Activated T-cell treated with anti-CD3 and anti-CD28 coated beads, Interleukin-2, amount 50 U/mL, for 4 hours (primary cell): ENCODE results near the gene CTDP1. TPM values are rescaled to one million over a fixed set of nuclear protein-coding genes. Genes with fewer than 3 reads are reported as not detected.

Experiments
- ATAC-seq, 2 donors: fragments of 200-7000 bp; cut with Tn5 transposase; one replicate each; pipeline ENCODE4 v1.10.0; 2021
- DNase-seq: peaks from one replicate; pipeline ENCODE4 v3.0.0-alpha.2; 2020
- H3K27me3 Mint-ChIP-seq: one replicate; pipeline ENCODE4 v1.8.0; 2021; ENCODE audit warnings: low read depth, mixed read lengths
- H3K36me3 Mint-ChIP-seq: one replicate; pipeline ENCODE4 v1.8.0; 2022; ENCODE audit warnings: mixed read lengths; ENCODE audit not compliant: insufficient read depth
- H3K4me1 Mint-ChIP-seq: one replicate; pipeline ENCODE4 v1.8.0; 2021; ENCODE audit warnings: low read depth, mixed read lengths
- H3K4me3 Mint-ChIP-seq: one replicate; pipeline ENCODE4 v1.8.0; 2021; ENCODE audit warnings: mild to moderate bottlenecking, moderate library complexity, mixed read lengths
- H3K9me3 Mint-ChIP-seq: one replicate; pipeline ENCODE4 v1.8.0; 2021; ENCODE audit warnings: mixed read lengths
- total RNA-seq, 3 donors: library from RNA; stranded (reverse); gene quantifications; one replicate each; pipeline ENCODE4 v1.2.1, GENCODE V29; 2021

Gene CTDP1
- total RNA-seq, 3 donors from 2014 or later: 38.6 to 46.2 (median 44.6) TPM

DNA sequence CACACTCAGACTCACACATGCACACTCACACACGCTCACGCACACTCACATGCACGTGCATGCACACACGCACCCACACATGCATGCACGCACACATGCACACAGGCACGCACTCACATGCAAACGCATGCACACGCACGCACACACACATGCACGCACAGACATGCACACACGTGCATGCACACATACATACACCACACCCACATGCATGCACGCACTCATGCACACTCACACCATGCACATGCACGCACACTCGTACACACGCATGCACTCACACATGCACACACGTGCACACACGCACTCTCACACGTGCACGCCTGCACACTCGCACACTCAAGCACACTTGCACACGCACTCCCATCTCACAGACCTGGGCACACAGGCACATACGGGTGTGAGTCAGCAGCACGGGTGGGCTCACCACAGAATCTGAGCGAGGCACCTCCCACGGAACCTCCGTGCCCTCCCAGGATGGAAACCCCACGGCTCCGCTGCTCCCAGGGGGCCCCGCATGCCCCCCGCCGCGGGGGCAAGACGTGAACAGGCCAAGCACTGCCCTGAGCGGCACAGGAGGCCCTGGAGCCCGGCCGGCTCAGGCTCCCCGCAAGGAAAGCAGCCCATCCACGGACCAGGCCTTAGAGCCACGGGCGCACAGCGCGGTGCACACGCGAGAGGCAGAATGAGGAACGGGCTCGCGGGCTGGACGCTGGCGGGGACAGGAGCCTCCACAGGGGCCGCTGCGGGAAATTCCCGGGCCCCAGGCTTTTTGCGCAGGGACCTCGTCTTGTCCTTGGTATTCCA is 109.7 kb downstream of the CTDP1 start:
- H3K4me1 Mint-ChIP-seq: peaks cover 14% of the 10 kb centered on the region
- H3K27me3 Mint-ChIP-seq: peaks cover 71% of the 10 kb centered on the region
- no peak overlapping the region for H3K4me3 Mint-ChIP-seq
- H3K9me3 Mint-ChIP-seq: no peaks in the 10 kb centered on the region
- ATAC-seq (no peak), DNase-seq (no peak)
- no peaks in the 10 kb centered on the region for H3K36me3 Mint-ChIP-seq

DNA sequence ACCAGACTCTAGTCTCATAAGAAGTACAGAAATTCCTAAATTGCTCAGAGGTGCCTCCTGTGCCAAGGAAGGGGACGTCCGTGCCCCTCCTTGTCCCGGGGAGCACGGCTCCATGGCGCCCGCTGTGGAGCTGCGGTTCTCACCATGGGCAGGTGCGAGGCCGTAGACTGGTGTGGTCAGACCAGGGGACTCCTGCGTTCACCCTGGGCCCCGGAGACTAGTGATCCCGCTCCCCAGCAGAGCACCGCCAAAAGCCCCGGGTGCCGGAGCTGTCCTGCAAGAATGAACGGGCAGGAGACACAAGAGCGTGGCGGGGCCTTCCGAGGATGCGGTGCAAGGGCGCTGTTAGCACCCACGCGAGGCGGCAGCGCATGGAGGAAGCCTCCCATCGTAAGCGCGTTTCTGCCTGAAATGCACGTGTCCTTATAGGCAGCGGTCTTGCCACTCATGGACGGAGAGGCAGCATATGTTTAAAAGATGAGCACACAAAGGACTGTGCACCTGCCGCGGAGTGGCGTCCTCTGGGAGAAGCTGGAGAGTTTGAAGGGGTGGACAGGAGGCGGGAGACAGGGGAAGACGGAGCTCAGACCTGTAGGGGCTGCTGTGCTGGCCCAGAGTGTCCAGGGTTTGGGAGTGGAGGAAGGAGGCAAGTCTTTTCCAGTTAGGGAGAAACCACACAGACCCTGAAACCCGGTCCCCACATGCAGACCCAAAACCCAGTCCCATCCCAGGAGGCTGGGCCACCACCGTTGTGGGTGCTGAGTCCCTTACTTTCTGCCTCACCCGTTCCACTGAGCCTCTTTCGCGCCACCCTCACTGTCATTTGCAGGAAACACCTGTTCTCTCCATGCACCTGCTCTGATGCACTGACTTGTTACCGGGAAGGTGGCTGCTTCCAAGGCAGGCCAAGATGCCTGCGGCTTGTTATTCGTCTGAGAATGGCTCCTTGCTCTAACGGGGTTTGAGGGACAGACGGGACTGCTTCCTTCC is 110.6 kb downstream of the CTDP1 start:
- H3K36me3 Mint-ChIP-seq: no peaks in the 10 kb centered on the region
- H3K9me3 Mint-ChIP-seq: no peaks in the 10 kb centered on the region
- no peak for ATAC-seq
- no peak overlapping the region for H3K4me3 Mint-ChIP-seq
- DNase-seq: no peak
- H3K4me1 Mint-ChIP-seq: peaks cover 14% of the 10 kb centered on the region
- peaks cover 74% of the 10 kb centered on the region for H3K27me3 Mint-ChIP-seq

DNA sequence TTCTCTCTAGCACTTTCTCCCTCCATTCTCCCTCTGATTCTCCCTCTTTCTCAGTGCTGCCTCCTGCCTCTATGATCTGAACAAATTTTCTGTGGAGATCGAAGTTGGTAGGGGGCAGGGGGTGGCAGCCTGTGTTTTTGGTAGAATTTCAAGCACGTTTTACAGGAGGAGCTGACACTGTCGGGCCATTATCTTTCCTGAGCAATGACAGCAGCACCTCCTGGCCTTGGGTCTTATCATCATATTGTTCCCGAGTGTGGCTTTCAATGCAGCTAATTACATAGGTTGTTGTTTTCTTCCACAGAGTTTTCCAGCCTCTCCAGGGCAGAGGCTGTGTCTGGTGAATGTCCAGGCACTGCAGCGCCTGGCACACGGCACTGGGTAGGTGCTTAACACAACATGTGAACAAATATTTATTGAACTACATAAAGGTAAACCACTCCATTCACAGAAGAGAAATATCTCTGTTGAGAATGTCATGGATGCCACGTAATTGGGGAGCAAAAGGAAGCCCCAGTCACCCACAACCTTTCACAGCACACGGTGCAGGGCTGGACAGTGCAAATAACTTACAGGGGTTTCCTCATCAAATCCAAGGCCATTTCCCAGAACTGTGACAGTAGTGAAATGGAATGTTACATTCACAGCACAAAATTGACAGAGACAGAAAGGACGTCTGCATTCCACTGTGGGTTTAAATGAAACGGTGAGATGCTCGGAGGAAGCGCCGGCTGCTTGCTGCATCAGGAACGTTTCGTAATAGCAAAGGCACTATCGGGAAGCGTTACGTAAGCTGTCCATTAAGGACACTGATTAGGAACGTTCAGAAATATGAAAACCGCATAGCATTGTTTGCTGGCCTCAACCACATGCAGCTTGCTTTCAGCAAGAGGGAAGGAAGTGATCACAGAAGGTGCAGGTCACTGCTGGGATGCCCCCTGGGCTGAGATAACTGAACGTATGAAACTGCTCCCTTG is 111.7 kb downstream of the CTDP1 start:
- DNase-seq: no peak
- Mint-ChIP-seq H3K4me1 (peaks cover 14% of the 10 kb centered on the region), H3K4me3 (no peak overlapping the region), H3K36me3 (no peaks in the 10 kb centered on the region), H3K9me3 (no peaks in the 10 kb centered on the region), H3K27me3 (peaks cover 69% of the 10 kb centered on the region)
- peak in 1 of 2 donors; percentile 20 for ATAC-seq

DNA sequence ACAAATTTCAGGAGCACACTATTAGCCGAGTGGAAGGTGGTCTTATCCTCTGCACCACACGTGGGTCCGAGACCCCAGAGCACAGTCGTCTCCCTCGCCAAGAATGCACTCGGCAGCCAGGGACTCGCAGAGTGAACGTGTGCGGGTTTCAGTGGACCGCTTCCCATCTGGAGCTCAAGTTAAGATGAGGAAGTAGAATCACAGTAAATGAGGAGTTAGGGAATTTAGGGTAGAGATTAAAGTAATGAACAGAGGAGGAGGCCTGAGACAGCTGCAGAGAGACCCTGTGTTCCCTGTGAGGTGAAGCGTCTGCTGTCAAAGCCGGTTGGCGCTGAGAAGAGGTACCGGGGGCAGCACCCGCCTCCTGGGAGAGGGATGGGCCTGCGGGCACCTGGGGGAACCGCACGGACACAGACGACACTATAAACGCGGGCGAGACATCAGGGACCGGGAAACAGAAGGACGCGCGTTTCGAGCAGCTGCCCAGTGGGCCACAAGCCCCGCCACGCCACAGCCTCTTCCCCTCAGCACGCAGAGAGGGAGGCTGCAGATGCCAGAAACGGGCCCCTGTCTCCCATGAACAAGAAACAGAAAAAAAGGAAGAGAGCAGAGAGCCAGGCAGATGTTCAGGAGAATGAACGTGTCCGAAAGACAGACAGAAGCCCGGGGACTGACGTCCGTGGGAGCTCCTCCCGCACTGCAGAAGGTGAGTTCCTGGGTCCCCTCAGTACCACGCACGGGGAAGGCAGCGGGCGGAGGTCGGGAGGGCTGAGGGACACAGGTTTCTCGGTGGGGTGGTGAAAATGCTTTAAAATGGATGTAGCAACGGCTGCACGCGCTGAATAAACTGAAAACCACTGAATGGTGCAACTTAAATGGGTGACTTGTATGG is 112.7 kb downstream of the CTDP1 start:
- ATAC-seq (no peak), DNase-seq (no peak)
- H3K36me3 Mint-ChIP-seq: peaks cover 2% of the 10 kb centered on the region
- no peak overlapping the region for H3K4me3 Mint-ChIP-seq
- no peaks in the 10 kb centered on the region for H3K9me3 Mint-ChIP-seq
- H3K27me3 Mint-ChIP-seq: peaks cover 69% of the 10 kb centered on the region
- H3K4me1 Mint-ChIP-seq: peaks cover 16% of the 10 kb centered on the region

DNA sequence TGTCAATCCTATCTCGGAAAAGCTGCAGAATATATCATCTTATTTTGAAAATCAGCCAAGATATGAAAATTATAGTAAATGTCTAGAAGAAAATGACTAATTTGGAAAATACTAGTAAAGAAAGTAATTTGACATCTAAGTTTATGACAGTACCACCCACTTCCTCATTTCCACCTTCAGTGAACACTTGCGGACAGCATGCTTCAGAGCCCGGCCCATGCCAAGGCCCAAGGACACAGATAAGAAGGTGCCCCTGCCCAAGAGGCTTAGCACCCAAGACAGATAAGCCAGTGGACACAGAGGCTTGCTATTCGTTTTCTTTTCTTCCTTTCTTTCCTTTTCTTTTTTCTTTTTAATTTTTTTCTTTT is 113.4 kb downstream of the CTDP1 start:
- DNase-seq: no peak
- H3K27me3 Mint-ChIP-seq: peaks cover 67% of the 10 kb centered on the region

DNA sequence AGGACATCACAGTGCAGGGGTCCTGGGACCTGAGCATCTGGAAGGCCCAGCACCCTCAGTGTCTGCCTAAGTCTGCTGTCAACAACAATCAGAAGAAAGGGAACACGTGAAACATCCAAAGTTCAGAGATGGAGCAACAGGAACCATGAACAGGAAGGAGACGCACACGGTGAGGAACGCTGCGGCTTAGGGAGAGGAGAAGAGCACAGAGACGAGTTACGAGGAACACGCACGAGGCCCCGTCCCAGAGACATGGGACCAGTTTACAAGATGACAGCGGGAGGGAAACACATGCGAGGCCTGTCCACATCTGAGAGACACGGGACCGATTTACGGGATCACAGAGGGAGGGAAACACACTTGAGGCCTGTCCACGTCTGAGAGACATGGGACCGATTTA is 115.2 kb downstream of the CTDP1 start:
- Mint-ChIP-seq H3K4me3 (no peak overlapping the region), H3K36me3 (peaks cover 3% of the 10 kb centered on the region), H3K27me3 (peaks cover 66% of the 10 kb centered on the region), H3K9me3 (no peaks in the 10 kb centered on the region), H3K4me1 (peaks cover 24% of the 10 kb centered on the region)
- DNase-seq (no peak), ATAC-seq (no peak)

More for the DNA sequence above, 113.4 kb downstream of the CTDP1 start:
- H3K36me3 Mint-ChIP-seq: peaks cover 3% of the 10 kb centered on the region
- ATAC-seq: no peak
- H3K4me1 Mint-ChIP-seq: peaks cover 17% of the 10 kb centered on the region
- H3K4me3 Mint-ChIP-seq: no peak overlapping the region
- no peaks in the 10 kb centered on the region for H3K9me3 Mint-ChIP-seq

DNA sequence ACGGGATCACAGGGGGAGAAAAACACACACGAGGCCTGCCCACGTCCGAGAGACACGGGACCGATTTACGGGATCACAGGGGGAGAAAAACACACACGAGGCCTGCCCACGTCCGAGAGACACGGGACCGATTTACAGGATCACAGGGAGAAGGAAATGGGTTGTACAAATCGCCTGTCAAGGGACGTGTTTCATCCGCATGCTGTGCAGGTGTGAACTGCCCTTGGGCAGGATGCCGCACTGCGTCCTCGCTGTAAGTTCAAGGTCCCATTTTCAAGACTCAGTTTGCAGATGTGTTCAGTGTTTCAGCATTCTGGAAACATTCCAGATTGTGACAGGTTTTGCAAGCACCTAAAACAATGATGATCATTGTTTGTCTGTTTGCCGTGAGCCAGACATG is 115.8 kb downstream of the CTDP1 start:
- Mint-ChIP-seq H3K27me3 (peaks cover 66% of the 10 kb centered on the region), H3K9me3 (no peaks in the 10 kb centered on the region), H3K4me3 (no peak overlapping the region), H3K4me1 (peaks cover 24% of the 10 kb centered on the region), H3K36me3 (peaks cover 3% of the 10 kb centered on the region)
- DNase-seq: no peak
- no peak for ATAC-seq

DNA sequence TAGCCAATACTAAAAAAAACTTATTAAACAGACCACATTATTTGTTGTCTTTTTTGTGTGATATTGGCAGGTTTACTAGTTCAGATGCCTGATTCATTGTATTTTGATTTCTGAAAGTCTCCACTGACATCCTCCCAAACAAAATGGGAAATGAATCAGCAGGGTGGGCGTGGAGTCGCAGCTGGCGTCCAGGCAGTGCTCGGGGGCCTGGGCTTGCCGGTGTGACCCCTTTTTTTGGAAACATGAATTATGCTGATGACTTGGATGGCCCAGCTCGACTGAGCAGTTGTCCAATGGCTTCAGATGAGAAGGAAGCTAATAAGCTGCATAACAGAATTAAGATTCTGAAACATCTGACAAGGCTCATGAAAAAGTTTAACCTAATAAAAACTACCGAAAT is 116.4 kb downstream of the CTDP1 start:
- H3K4me3 Mint-ChIP-seq: no peak overlapping the region
- DNase-seq (no peak), ATAC-seq (no peak)
- peaks cover 24% of the 10 kb centered on the region for H3K4me1 Mint-ChIP-seq
- H3K36me3 Mint-ChIP-seq: peaks cover 3% of the 10 kb centered on the region
- H3K27me3 Mint-ChIP-seq: peaks cover 65% of the 10 kb centered on the region
- no peaks in the 10 kb centered on the region for H3K9me3 Mint-ChIP-seq

DNA sequence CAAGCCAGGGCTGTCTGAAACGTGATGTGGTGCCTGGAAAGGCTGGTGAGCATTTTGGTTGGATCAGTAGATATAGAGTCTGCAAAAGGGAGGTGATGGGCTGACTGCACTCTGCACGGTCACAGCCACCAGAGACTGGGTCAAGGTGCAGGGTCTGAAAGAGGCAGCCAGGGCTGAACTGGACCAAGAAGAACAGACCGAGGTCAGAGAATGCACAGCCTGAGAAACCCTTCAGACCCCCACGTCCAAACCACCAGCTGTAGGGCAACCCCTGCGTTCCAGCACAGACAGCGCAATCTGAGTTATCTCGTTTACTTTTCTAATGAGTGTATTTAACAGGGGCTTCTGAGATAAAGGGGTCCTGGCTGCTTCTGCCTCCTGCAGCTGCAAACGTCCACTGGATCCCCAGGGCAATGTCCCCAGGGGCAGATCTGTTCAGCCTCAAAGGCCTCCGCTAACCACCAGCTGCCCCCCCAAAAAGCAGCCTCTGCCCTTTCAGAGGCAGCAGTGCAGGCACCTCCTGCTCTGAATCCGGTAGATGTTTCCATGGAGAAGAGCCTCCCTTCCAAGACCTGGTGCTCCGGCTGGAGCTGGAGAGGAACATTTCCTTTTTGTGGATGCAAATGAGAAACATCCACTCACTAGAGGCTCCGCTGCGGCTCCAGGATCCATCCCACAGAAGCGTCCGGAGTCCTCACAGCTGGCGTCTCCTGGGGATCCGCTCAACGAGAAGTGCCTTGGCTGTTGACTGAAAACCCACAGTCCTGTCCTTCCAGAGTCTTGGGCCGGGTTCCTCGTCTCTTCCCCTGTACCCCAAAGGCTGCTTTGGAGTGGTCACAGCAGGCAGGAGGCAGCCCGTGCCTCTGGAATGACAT is 117.2 kb downstream of the CTDP1 start:
- peaks cover 3% of the 10 kb centered on the region for H3K36me3 Mint-ChIP-seq
- ATAC-seq (no peak), DNase-seq (no peak)
- H3K4me3 Mint-ChIP-seq: peak overlapping the region; percentile 65
- peaks cover 18% of the 10 kb centered on the region for H3K4me1 Mint-ChIP-seq
- H3K27me3 Mint-ChIP-seq: peaks cover 60% of the 10 kb centered on the region
- no peaks in the 10 kb centered on the region for H3K9me3 Mint-ChIP-seq

DNA sequence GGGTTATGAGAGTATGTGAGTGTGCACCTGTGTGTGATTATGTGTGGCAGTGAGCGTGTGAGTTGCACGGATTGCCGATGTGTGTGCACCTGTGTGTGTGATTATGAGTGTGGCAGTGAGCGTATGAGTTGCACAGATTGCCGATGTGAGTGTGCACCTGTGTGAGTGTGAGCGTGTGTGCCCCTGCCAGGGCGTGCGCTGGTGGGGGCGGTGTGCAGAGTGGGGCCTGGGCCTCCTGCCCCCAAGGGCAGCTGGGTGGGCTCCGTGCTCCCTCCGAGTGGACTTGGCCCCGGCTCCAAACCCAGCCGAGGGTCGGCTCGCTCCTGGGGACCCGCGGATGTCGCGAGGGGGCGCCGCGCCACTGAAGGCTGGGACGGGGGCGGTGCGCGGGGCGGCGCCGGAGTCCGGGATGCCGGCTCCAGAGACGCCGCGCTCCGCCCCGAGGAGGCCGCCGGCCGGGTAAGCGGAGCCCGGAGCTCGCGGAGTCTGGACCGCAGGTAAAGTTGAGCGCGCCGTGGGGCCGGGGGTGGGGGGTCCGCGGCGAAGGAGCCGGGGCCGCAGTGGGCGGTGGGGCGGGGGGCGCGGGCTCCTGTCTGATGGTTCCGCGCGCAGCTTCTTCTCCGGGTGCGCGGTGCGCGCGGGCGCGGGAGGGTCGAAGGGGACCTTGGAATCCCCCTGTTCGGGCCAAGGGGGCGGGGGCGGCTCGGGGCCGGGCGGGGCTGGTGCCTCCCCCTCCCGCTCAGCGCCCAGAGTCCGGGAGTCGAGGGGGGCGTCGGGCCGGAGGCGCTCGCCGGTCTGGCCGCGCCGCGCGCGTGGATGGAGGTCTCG is 118.1 kb downstream of the CTDP1 start, which contains the start of gene KCNG2:
Gene KCNG2 (plus strand): TSS at position 421 of the 828 bp plus-strand sequence. CDS start 65,730 bp downstream, outside the sequence.
- Mint-ChIP-seq H3K9me3 (no peaks in the 10 kb centered on the region), H3K4me1 (peaks cover 13% of the 10 kb centered on the region), H3K27me3 (peaks cover 51% of the 10 kb centered on the region), H3K36me3 (peaks cover 3% of the 10 kb centered on the region), H3K4me3 (peak within 1 kb of the TSS; percentile 65)
- DNase-seq: no peak
- ATAC-seq: peak; percentile 44 to 57

DNA sequence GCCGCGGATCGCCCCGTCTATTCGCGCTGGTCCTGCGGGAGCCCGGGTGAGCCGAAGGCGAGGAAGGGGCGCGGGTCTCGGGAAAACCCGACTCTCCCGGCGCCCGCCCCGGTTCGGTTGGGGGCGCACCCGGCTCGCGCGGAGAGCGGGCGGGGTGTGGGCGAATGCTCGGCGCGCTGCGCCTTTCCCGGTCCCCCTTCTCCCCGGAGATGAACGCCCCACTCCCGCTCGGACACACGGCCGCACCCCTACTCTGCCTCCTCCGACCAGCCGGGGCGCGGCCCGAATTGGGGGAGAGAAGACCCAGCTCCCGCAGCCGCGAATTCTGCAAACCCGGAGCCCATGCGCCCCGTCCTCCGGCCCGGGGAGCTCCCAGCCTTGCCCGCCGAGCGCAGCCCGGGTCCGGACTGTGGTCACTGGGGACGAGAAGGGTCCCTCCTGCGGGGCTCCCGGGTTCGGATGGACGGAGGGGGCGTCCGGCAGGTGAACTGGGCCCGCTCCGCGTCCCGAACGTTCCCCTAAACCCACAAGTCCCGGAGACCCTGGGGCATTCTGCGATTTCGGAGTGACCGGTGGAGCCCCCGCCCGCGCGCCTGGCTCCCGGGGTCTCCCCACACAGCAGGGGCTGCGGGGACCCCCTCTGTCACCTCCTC is 118.9 kb downstream of the CTDP1 start:
- no peak overlapping the region for H3K4me3 Mint-ChIP-seq

More for the DNA sequence above, 118.9 kb downstream of the CTDP1 start:
- ATAC-seq (peak; percentile 3 to 9), DNase-seq (no peak)
- peaks cover 12% of the 10 kb centered on the region for H3K4me1 Mint-ChIP-seq
- H3K9me3 Mint-ChIP-seq: no peaks in the 10 kb centered on the region
- peaks cover 3% of the 10 kb centered on the region for H3K36me3 Mint-ChIP-seq
- peaks cover 47% of the 10 kb centered on the region for H3K27me3 Mint-ChIP-seq
